GM23338 (cell line): ENCODE data around the gene FRMD4A. TPM values are rescaled to one million over a fixed set of nuclear protein-coding genes. Genes with fewer than 3 reads are reported as not detected.

Experiments used
- ATAC-seq: fragments of 200-7000 bp; cut with Tn5 transposase; 3 replicates; pipeline ENCODE4 v1.9.1; 2020
- DNase-seq: peaks from one replicate; pipeline ENCODE4 v3.0.0-alpha.2; 2015; ENCODE audit warnings: low spot score
- H2AFZ ChIP-seq: fragments of 200-600 bp; sonication (generic); 2 replicates; pipeline ENCODE4 v1.8.0; 2016; ENCODE audit warnings: antibody characterized with exemption, mild to moderate bottlenecking, moderate library complexity
- H3F3A ChIP-seq: fragments of 200-600 bp; sonication (generic); replicated peaks from 2 replicates; pipeline ENCODE4 v1.8.0; 2017; ENCODE audit warnings: antibody characterized with exemption, mixed run types, low read depth
- H3K27ac ChIP-seq: fragments of 200-600 bp; sonication (generic); 2 replicates; pipeline ENCODE4 v1.6.1; 2016; ENCODE audit warnings: low read depth
- H3K27me3 ChIP-seq: fragments of 200-600 bp; sonication (generic); 2 replicates; pipeline ENCODE4 v1.8.0; 2016; ENCODE audit warnings: mild to moderate bottlenecking, mixed run types, moderate library complexity; ENCODE audit not compliant: insufficient read depth
- H3K36me3 ChIP-seq: fragments of 200-600 bp; sonication (generic); 2 replicates; pipeline ENCODE4 v1.8.0; 2016; ENCODE audit warnings: mild to moderate bottlenecking; ENCODE audit not compliant: insufficient read depth
- H3K4me1 ChIP-seq: fragments of 200-600 bp; sonication (generic); 2 replicates; pipeline ENCODE4 v1.8.0; 2016; ENCODE audit warnings: mild to moderate bottlenecking, moderate library complexity; ENCODE audit not compliant: insufficient read depth
- H3K4me2 ChIP-seq: fragments of 200-600 bp; sonication (generic); 2 replicates; pipeline ENCODE4 v1.7.1; 2017; ENCODE audit warnings: mixed run types
- H3K4me3 ChIP-seq: fragments of 200-600 bp; sonication (generic); 2 replicates; pipeline ENCODE4 v1.6.1; 2016; ENCODE audit warnings: mixed run types
- H3K79me2 ChIP-seq: fragments of 200-600 bp; sonication (generic); replicated peaks from 2 replicates; pipeline ENCODE4 v1.8.0; 2017; ENCODE audit warnings: mild to moderate bottlenecking; ENCODE audit not compliant: insufficient read depth
- H3K9me2 ChIP-seq: fragments of 200-600 bp; sonication (generic); 2 replicates; pipeline ENCODE4 v1.8.0; 2017; ENCODE audit not compliant: insufficient read depth
- H4K20me1 ChIP-seq: fragments of 200-600 bp; sonication (generic); replicated peaks from 2 replicates; pipeline ENCODE4 v1.8.0; 2017; ENCODE audit warnings: mild to moderate bottlenecking; ENCODE audit not compliant: insufficient read depth
- H3K27ac Mint-ChIP-seq: 2 replicates; pipeline ENCODE4 v1.8.0; 2020; ENCODE audit warnings: inconsistent platforms, mild to moderate bottlenecking, moderate library complexity, mixed read lengths
- H3K27me3 Mint-ChIP-seq: 3 replicates; pipeline ENCODE4 v1.8.0; 2022; ENCODE audit warnings: low read depth, mild to moderate bottlenecking, moderate library complexity, mixed read lengths, inconsistent platforms; ENCODE audit not compliant: insufficient read depth, poor library complexity
- H3K36me3 Mint-ChIP-seq: 3 replicates; pipeline ENCODE4 v1.8.0; 2021; ENCODE audit warnings: low read depth, mild to moderate bottlenecking, inconsistent platforms, moderate library complexity, mixed read lengths
- H3K4me1 Mint-ChIP-seq: 3 replicates; pipeline ENCODE4 v1.8.0; 2020; ENCODE audit warnings: mild to moderate bottlenecking, inconsistent platforms, mixed read lengths
- H3K4me3 Mint-ChIP-seq: 3 replicates; pipeline ENCODE4 v1.8.0; 2021; ENCODE audit warnings: moderate library complexity, mild to moderate bottlenecking, inconsistent platforms, mixed read lengths
- H3K9me3 Mint-ChIP-seq: 3 replicates; pipeline ENCODE4 v1.8.0; 2020; ENCODE audit warnings: moderate library complexity, mild to moderate bottlenecking, inconsistent platforms, mixed read lengths
- CREB1 ChIP-seq: fragments of 250-450 bp; sonication (Bioruptor Pico); IDR thresholded peaks from 2 replicates; pipeline ENCODE4 v1.5.0; 2020; ENCODE audit warnings: low read depth, mild to moderate bottlenecking, moderate library complexity
- EZH2 ChIP-seq: fragments of 200-600 bp; sonication (generic); IDR thresholded peaks from one replicate; pipeline ENCODE4 v1.8.0; 2017; ENCODE audit warnings: antibody characterized with exemption, mild to moderate bottlenecking, low read depth; ENCODE audit not compliant: unreplicated experiment
- EZH2phosphoT487 ChIP-seq: fragments of 200-600 bp; sonication (generic); IDR thresholded peaks from one replicate; pipeline ENCODE4 v1.8.1; 2018; ENCODE audit warnings: antibody characterized with exemption; ENCODE audit not compliant: unreplicated experiment
- JUNB ChIP-seq: IDR thresholded peaks from one replicate; pipeline ENCODE4 v1.6.1; 2016; ENCODE audit warnings: antibody characterized with exemption; ENCODE audit not compliant: unreplicated experiment
- STAT1 ChIP-seq: IDR thresholded peaks from one replicate; pipeline ENCODE4 v1.6.1; 2016; ENCODE audit warnings: antibody characterized with exemption; ENCODE audit not compliant: unreplicated experiment
- ZNF114 ChIP-seq: fragments of 250-450 bp; sonication (Bioruptor Pico); IDR thresholded peaks from 2 replicates; pipeline ENCODE4 v1.5.0; 2020; ENCODE audit warnings: mild to moderate bottlenecking, moderate library complexity
- polyA plus RNA-seq: library from polyadenylated mRNA; unstranded; fragments of >200 nt; fragmentation: Nextera tagmentation; extraction: Ambion mirVana; gene quantifications from 2 replicates; pipeline ENCODE4 v1.2.1, GENCODE V29; 2016
- total RNA-seq: library from RNA; depleted of rRNA; stranded (reverse); fragments of >200 nt; shearing (Covaris generic); gene quantifications from 2 replicates; pipeline ENCODE4 v1.2.3, GENCODE V29; 2014
- TF ChIP-seq, protein P1 (sequence below): fragments of 250-450 bp; sonication (Bioruptor Pico); IDR thresholded peaks from 2 replicates; pipeline ENCODE4 v1.5.0; 2020; ENCODE audit warnings: mild to moderate bottlenecking, moderate library complexity
- TF ChIP-seq, protein P2 (sequence below): IDR thresholded peaks from one replicate; pipeline ENCODE4 v1.6.1; 2018; ENCODE audit warnings: antibody characterized with exemption; ENCODE audit not compliant: unreplicated experiment

The FRMD4A gene
- total and polyA plus RNA-seq, 2 experiments from 2014 or later: 14.0 to 20.1 TPM

DNA sequence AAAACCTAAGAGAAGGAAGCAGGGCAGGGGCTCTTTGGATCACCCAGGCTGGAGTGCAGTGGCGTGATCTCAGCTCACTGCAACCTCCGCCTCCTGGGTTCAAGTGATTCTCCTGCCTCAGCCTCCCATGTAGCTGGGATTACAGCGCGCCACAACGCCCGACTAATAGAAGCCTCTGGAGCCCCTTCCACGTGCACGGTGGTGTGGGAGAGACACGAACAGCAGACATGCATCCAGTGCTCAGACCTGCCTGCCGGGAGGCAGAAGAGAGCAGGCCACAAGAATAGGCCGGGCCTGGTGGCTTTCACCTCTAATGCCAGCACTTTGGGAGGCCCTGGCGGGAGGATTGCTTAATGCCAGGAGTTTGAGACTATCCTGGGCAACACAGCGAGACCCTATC is 647.7 kb downstream of the FRMD4A start (continued):
- TF ChIP-seq, protein P1, sequence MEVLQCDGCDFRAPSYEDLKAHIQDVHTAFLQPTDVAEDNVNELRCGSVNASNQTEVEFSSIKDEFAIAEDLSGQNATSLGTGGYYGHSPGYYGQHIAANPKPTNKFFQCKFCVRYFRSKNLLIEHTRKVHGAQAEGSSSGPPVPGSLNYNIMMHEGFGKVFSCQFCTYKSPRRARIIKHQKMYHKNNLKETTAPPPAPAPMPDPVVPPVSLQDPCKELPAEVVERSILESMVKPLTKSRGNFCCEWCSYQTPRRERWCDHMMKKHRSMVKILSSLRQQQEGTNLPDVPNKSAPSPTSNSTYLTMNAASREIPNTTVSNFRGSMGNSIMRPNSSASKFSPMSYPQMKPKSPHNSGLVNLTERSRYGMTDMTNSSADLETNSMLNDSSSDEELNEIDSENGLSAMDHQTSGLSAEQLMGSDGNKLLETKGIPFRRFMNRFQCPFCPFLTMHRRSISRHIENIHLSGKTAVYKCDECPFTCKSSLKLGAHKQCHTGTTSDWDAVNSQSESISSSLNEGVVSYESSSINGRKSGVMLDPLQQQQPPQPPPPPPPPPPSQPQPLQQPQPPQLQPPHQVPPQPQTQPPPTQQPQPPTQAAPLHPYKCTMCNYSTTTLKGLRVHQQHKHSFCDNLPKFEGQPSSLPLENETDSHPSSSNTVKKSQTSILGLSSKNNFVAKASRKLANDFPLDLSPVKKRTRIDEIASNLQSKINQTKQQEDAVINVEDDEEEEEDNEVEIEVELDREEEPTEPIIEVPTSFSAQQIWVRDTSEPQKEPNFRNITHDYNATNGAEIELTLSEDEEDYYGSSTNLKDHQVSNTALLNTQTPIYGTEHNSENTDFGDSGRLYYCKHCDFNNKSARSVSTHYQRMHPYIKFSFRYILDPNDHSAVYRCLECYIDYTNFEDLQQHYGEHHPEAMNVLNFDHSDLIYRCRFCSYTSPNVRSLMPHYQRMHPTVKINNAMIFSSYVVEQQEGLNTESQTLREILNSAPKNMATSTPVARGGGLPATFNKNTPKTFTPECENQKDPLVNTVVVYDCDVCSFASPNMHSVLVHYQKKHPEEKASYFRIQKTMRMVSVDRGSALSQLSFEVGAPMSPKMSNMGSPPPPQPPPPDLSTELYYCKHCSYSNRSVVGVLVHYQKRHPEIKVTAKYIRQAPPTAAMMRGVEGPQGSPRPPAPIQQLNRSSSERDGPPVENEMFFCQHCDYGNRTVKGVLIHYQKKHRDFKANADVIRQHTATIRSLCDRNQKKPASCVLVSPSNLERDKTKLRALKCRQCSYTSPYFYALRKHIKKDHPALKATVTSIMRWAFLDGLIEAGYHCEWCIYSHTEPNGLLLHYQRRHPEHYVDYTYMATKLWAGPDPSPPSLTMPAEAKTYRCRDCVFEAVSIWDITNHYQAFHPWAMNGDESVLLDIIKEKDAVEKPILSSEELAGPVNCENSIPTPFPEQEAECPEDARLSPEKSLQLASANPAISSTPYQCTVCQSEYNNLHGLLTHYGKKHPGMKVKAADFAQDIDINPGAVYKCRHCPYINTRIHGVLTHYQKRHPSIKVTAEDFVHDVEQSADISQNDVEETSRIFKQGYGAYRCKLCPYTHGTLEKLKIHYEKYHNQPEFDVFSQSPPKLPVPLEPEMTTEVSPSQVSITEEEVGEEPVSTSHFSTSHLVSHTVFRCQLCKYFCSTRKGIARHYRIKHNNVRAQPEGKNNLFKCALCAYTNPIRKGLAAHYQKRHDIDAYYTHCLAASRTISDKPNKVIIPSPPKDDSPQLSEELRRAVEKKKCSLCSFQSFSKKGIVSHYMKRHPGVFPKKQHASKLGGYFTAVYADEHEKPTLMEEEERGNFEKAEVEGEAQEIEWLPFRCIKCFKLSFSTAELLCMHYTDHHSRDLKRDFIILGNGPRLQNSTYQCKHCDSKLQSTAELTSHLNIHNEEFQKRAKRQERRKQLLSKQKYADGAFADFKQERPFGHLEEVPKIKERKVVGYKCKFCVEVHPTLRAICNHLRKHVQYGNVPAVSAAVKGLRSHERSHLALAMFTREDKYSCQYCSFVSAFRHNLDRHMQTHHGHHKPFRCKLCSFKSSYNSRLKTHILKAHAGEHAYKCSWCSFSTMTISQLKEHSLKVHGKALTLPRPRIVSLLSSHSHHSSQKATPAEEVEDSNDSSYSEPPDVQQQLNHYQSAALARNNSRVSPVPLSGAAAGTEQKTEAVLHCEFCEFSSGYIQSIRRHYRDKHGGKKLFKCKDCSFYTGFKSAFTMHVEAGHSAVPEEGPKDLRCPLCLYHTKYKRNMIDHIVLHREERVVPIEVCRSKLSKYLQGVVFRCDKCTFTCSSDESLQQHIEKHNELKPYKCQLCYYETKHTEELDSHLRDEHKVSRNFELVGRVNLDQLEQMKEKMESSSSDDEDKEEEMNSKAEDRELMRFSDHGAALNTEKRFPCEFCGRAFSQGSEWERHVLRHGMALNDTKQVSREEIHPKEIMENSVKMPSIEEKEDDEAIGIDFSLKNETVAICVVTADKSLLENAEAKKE: no peak
- TF ChIP-seq ZNF114 (CRISPR knock-in tag) (no peak), STAT1 (no peak), EZH2 (no peak), EZH2phosphoT487 (no peak), CREB1 (CRISPR knock-in tag) (no peak)

DNA sequence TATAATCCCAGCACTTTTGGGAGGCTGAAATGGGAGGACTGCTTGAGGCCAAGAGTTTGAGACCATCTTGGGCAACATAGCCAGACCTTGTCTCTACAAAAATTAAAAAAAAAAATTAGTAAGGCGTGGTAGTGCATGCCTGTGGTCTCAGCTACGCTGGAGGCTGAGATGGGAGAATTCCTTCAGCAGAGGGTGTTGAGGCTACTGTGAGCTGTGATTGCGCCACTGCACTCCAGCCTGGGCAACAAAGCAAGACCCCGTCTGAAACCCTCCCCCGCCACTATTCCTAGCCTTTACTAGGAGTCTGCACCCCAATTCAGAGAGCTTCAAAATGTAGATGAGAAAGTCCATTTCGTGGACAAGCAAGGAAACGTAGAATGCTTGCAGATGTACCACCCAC is 648.8 kb downstream of the FRMD4A start:
- Histone ChIP-seq H3K27ac (no peak overlapping the region), H2AFZ (no peak overlapping the region), H3K36me3 (no peaks in the 10 kb centered on the region), H4K20me1 (0 out of 2 replicates have a peak, but pooled peaks cover 2% of the 10 kb centered on the region), H3K4me3 (no peak overlapping the region), H3K4me1 (no peaks in the 10 kb centered on the region), H3K4me2 (no peak overlapping the region), H3F3A (no peaks in the 10 kb centered on the region), H3K27me3 (no peaks in the 10 kb centered on the region), H3K9me2 (no peaks in the 10 kb centered on the region), H3K79me2 (no peaks in the 10 kb centered on the region)
- no peak overlapping the region for H3K4me3 Mint-ChIP-seq
- H3K27ac Mint-ChIP-seq: no peak overlapping the region
- peaks cover 6% of the 10 kb centered on the region for H3K27me3 Mint-ChIP-seq
- DNase-seq: no peak
- peaks cover 22% of the 10 kb centered on the region for H3K36me3 Mint-ChIP-seq
- no peaks in the 10 kb centered on the region for H3K9me3 Mint-ChIP-seq
- peaks cover 5% of the 10 kb centered on the region for H3K4me1 Mint-ChIP-seq
- no peak for ATAC-seq
- TF ChIP-seq, protein P2, sequence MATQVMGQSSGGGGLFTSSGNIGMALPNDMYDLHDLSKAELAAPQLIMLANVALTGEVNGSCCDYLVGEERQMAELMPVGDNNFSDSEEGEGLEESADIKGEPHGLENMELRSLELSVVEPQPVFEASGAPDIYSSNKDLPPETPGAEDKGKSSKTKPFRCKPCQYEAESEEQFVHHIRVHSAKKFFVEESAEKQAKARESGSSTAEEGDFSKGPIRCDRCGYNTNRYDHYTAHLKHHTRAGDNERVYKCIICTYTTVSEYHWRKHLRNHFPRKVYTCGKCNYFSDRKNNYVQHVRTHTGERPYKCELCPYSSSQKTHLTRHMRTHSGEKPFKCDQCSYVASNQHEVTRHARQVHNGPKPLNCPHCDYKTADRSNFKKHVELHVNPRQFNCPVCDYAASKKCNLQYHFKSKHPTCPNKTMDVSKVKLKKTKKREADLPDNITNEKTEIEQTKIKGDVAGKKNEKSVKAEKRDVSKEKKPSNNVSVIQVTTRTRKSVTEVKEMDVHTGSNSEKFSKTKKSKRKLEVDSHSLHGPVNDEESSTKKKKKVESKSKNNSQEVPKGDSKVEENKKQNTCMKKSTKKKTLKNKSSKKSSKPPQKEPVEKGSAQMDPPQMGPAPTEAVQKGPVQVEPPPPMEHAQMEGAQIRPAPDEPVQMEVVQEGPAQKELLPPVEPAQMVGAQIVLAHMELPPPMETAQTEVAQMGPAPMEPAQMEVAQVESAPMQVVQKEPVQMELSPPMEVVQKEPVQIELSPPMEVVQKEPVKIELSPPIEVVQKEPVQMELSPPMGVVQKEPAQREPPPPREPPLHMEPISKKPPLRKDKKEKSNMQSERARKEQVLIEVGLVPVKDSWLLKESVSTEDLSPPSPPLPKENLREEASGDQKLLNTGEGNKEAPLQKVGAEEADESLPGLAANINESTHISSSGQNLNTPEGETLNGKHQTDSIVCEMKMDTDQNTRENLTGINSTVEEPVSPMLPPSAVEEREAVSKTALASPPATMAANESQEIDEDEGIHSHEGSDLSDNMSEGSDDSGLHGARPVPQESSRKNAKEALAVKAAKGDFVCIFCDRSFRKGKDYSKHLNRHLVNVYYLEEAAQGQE: no peak
- TF ChIP-seq JUNB (no peak), ZNF114 (CRISPR knock-in tag) (no peak), STAT1 (no peak), EZH2 (no peak)
